Myocyte (in vitro differentiated cells): ENCODE measurements around the gene PDE4D. TPM values are rescaled to one million over a fixed set of nuclear protein-coding genes. Genes with fewer than 3 reads are reported as not detected.

Experiments used
- DNase-seq: peaks from one replicate; pipeline ENCODE4 v3.0.0-alpha.2; 2012; ENCODE audit warnings: low read depth
- total RNA-seq: library from RNA; depleted of rRNA; stranded (reverse); fragments of >200 nt; gene quantifications from 2 replicates; pipeline ENCODE4 v1.2.3, GENCODE V29; 2014

Gene PDE4D
- total RNA-seq, 1 donor from 2014 or later: 26.8 TPM

DNA sequence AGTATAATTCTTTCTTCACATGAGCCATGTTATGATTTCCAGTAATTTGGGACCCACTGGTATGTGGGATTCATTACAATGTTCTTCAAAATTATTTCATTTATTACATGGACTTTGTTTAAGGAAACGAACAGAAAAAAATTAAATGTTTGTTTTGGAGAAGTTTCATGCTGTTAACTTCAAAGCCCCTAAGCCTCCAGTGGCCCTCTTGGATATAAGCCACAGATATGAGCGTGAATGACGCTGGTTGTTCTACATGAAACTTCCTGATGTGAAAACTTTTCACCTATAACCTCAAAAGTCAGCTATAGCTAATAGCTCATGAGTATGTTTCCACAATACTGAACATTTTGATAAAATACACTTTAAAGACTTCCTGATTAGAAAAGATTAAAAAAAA, 334.2 kb downstream of the PDE4D start:
- no peak for DNase-seq

DNA sequence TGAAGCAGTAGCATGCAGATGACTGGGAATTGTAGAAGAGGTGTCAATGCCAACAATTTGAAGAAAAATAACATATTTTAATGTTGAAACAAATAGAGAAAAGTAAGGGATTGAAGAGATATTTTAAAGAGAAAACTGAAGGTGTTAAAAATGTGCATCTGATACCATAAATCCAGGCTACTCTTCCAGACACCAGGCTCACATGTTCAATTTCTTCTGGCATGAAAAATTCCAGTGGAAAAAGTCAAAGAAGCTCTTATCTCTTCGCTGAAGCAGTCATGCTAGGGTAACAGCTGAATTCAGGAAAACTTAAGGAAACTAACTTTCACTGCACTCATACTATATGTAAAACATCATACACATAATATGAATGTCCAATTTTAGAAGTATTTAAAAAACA, 335.0 kb downstream of the PDE4D start:
- DNase-seq: no peak

- DNase-seq: no peak
Observed at GRCh38 chr5:59557572-59557971, 336.0 kb downstream of the PDE4D start.

GRCh38 chr5:59555596-59555995, 337.9 kb downstream of the PDE4D start:
- DNase-seq: no peak

DNA sequence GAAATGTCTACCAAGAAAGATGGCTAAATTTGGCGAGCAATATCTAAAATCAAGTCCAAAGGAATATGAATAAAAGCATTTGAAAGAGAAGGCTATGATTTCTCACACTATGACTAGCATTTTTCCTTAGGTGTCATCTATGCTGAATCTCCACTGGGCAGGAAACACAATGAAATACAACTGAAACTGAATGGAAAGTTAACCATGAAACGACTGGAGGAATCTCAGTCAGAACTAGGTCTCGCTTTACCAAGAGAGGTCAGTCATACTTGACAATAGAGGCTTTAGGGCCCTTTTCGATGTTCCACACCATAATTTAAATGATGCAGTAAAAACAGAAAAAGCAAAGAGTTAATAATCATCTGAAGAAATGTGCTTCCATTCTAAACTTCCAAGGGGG, 339.0 kb downstream of the PDE4D start:
- no peak for DNase-seq

DNA sequence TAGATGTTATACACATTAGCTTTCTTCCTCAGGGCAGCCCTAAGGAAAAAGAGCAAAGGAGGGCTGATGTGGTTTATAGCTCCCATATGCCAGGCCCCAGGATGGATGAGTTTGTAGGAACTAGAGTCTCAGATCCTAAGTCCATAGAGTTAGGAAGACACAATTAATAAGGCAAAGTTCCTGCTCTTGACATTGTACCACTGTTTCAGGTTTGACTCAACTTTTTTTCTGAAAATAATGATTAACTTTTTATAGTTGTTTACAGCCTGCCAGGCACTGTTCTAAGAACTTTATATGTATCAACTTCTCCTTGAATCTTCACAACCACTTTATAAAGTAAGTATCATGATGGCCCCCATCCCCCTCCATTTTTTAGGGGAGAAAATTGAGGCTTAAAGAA, 339.5 kb downstream of the PDE4D start:
- no peak for DNase-seq

GRCh38 chr5:59548807-59549357, 344.6 kb downstream of the PDE4D start:
- DNase-seq: no peak

GRCh38 chr5:59547731-59548130, 345.8 kb downstream of the PDE4D start:
- DNase-seq: no peak

GRCh38 chr5:59544573-59544972, 349.0 kb downstream of the PDE4D start:
- no peak for DNase-seq

- peak; percentile 71 for DNase-seq
Observed at GRCh38 chr5:59543821-59544442, 349.6 kb downstream of the PDE4D start.

GRCh38 chr5:59542851-59543820, 350.4 kb downstream of the PDE4D start:
- peak; percentile 92 for DNase-seq

GRCh38 chr5:59542306-59542705, 351.2 kb downstream of the PDE4D start:
- no peak for DNase-seq

DNA sequence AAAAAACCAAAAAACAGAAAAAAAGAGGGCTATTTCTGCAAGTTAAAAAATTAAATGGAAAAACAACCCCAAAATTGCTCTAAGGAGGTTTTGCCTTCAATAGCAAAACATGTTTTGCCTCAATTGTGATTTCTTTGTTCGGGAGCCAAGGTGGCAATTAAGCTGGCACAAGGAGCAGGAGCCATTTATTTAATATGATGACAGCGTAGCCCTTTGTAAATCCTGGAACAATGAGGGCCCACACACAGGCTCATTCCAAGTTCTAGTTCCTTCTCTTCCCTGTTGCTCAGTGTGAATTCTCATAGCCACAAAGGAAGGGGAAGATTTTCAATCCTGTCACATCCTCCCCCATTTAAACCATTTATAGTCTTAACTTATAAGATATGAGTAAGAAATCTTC, 353.2 kb downstream of the PDE4D start:
- DNase-seq: no peak

DNA sequence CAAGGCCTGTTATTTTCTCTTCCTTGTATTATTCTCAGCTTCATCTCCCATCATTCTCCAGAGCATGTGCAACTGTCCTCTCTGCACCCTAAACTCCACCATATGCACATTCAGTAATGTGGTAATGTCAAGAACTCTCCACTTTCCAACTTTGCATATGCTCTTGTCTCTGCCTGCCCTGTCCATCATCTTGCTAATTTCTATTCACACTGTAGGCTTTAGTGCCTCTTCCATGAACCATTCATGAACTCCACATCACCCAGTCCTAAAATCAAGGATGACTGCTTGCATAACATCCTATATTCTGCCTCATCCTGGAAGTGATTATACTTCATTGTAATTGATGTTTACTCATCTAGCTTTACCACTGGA, 354.8 kb downstream of the PDE4D start:
- DNase-seq: no peak

DNA sequence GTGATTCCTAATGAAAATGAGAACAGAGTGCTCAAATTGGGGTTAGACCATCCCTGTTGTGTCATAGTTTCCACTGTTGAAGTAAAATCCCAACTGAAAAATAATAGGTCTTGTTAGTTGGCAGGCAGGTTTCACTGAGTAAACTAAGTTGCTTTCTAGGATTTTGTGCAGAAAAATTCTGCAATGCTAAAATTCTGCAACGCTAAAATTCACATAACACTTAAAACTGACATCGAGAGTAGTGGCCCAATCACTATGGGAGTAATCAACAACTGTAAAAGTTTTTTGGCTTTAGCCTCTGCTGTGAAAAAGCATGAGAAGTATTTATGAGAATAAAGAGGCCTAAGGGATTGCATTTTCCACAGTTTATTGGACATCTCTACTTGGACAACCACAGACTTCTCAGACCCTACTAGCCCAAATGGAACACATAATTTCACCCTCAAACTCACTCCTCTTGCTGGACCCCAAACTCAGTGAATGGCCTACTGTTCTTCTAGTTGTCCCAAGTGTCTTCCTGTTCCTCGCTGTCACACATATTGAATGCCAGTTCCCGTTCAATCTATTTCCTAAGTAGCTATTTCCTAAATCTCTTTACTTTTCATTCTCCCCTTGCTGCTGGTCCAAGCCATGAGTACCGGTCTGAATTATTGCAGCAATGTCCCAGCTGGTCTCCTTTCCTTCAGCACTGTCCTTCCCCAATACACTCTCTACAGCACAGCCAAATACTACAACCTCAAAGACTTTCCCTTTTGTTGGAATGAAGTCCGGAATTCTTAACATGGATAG, 355.4 kb downstream of the PDE4D start:
- DNase-seq: no peak

- DNase-seq: no peak
Observed at GRCh38 chr5:59536875-59537274, 356.7 kb downstream of the PDE4D start.

GRCh38 chr5:59535561-59535960, 358.0 kb downstream of the PDE4D start:
- DNase-seq: no peak

DNA sequence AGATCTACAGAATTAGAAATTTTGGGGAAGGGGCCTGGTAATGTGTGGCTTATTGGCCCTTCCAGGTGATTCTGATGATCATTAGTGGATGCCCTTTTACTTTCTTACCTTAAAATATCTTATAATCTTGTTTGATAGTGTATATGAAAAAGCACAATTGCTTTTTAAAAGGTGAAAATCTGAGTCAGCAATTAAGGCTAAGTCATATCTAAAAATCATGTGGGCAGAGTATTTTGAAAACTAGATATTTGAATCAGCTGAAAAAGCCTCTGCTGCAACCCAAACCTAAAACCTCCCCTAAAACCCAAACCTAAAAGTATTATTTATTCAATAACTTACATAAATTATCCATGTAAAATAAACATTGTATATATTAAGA, 359.8 kb downstream of the PDE4D start:
- DNase-seq: no peak

DNA sequence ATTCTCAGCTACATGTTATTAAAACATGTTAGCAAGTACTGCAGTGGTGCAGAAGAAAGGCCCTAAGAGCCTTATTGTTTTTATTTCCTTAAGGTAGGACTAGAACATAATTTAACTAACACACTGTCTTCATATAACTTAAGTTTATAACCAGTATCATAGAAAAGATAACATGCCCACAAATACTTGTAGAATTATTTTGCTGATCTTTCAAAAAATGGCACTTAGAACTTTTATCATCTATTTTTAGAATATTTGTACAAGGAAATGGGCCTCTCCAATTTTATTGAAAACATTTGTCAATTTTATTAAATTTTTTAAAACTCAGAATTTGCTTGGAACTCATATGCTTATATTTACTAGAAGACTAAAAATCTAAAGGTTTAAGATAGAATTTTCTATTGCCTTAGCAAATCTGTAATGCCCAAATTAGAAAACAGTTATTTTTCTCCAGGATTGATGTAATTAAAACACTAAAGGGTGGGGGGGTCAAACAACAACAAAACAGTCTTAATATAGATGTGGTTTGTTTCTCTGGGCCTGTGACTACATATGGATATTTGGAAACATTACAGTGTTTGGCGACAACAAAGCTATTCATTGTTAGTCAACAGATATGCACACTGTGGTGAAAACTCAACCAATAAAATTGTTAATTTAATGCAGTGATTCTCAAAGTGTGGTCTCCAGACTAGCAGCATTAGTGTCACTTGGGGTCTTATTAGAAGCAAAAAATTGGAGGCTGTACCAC, 360.4 kb downstream of the PDE4D start:
- no peak for DNase-seq

DNA sequence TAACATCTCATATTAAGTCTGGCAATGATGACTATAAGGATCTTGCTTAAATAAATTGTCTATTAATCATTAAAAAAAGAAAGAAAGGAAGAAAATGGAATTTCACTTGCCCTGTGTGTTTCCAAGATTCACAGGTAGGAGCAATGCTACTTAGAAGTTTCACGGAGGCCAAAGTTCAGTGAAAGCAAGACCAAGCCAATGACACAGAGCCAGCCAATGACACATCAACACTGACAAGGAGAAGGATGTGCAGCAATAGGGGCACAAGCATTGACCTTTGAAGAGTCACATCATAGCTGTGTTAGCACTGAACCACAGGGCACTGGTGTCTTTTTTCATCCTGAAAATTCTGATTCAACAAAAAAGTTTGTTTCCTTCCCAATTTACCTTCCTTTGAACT, 364.3 kb downstream of the PDE4D start:
- no peak for DNase-seq
